ENCODE data around the gene PLP2. TPM values are rescaled to one million over a fixed set of nuclear protein-coding genes. Genes with fewer than 3 reads are reported as not detected.
"Not testable (repeated sequence)": the region's sequence is repeated elsewhere in the genome, so short reads cannot be mapped to it uniquely, and the experiment has no call there.

PLP2 gene
- total RNA-seq, 2 donors from 2014 or later, result 47.8 to 64.8 TPM

DNA sequence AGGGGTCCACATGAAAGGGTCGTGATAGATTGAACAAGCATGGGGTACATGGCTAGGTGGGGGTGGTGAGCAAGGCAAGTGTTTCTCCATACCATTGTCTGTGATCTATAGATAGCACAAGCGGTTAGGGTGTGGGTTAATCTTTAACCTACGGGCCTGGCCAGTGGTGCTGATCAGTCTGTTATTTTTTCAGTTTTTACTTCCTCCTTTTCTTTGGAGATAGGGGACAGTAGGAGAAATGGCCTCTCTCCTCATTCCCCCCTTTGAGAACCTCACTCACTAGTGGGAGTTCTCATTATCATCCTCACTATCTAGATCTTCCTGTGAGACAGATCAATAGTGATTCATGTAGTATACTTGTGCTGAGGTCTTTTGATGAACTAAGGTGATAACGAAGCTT is 32.0 kb upstream of the PLP2 start:
- Histone ChIP-seq H3K4me1 (no peaks in the 10 kb centered on the region), H3K4me3 (no peak overlapping the region), H3K27ac (no peak overlapping the region), H3K27me3 (no peaks in the 10 kb centered on the region), H3K36me3 (no peaks in the 10 kb centered on the region), H3K9me3 (peaks cover 7 to 29% of the 10 kb centered on the region in 2 donors)
- no peak for DNase-seq (ENCODE audit: low spot score)
- TF ChIP-seq, protein P1, sequence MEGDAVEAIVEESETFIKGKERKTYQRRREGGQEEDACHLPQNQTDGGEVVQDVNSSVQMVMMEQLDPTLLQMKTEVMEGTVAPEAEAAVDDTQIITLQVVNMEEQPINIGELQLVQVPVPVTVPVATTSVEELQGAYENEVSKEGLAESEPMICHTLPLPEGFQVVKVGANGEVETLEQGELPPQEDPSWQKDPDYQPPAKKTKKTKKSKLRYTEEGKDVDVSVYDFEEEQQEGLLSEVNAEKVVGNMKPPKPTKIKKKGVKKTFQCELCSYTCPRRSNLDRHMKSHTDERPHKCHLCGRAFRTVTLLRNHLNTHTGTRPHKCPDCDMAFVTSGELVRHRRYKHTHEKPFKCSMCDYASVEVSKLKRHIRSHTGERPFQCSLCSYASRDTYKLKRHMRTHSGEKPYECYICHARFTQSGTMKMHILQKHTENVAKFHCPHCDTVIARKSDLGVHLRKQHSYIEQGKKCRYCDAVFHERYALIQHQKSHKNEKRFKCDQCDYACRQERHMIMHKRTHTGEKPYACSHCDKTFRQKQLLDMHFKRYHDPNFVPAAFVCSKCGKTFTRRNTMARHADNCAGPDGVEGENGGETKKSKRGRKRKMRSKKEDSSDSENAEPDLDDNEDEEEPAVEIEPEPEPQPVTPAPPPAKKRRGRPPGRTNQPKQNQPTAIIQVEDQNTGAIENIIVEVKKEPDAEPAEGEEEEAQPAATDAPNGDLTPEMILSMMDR (IDR thresholded peaks at IDR 0.05), result no peak

DNA sequence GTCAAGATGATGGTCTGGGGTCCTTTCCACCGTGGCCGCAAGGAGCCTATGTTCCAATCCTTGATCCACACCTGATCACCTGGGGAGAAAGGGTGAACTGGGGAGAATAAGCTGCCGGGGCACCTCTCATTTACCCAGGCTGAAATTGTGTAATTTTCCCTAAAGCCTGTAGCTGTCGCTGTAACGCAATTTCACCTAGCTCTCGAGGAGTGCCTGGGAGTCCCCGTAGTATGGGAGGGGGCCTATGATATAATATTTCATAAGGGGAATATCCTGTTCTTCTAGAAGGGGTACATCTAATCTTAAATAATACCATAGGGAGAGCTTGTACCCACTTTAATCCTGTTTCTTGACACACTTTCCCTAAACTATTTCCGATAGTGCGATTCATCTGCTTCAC is 29.4 kb upstream of the PLP2 start:
- peaks cover 7 to 29% of the 10 kb centered on the region in 2 donors for H3K9me3 ChIP-seq
- DNase-seq (ENCODE audit: low spot score); H3K27ac ChIP-seq; H3K27me3 ChIP-seq; H3K36me3 ChIP-seq; H3K4me3 ChIP-seq; H3K4me1 ChIP-seq: not testable (repeated sequence)
- TF ChIP-seq, protein P1 (IDR thresholded peaks at IDR 0.05), result peak; percentile 21 to 59

DNA sequence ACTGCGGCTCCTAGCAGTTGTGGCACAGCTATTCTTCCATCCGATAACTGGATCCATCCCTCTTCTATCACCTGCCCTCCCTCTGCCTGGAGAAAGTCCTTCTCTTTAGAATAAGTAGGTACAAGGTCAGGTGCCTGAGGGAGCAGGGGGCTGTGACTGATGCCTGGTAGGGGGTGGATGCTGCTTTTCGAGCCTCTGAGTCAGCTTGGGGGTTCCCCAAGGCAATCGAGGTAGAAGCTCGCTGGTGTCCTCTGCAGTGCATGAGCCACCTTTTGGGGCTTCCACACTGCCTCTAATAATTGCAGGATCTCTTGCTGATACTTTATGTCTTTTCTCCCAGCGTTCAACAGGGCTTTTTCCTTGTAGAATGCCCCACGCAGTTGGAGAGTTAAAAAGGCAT is 28.5 kb upstream of the PLP2 start:
- H3K36me3 ChIP-seq; H3K27ac ChIP-seq; H3K4me3 ChIP-seq; DNase-seq (ENCODE audit: low spot score); H3K27me3 ChIP-seq; H3K4me1 ChIP-seq: not testable (repeated sequence)
- H3K9me3 ChIP-seq, result peaks cover 7 to 29% of the 10 kb centered on the region in 2 donors

GRCh38 chrX:49147282-49147681 is 24.4 kb upstream of the PLP2 start:
- Histone ChIP-seq H3K4me1 (no peaks in the 10 kb centered on the region), H3K4me3 (no peak overlapping the region), H3K36me3 (no peaks in the 10 kb centered on the region), H3K9me3 (no peaks in the 10 kb centered on the region), H3K27ac (no peak overlapping the region), H3K27me3 (no peaks in the 10 kb centered on the region)
- TF ChIP-seq, protein P1 (IDR thresholded peaks at IDR 0.05), result no peak
- DNase-seq (ENCODE audit: low spot score), result no peak

DNA sequence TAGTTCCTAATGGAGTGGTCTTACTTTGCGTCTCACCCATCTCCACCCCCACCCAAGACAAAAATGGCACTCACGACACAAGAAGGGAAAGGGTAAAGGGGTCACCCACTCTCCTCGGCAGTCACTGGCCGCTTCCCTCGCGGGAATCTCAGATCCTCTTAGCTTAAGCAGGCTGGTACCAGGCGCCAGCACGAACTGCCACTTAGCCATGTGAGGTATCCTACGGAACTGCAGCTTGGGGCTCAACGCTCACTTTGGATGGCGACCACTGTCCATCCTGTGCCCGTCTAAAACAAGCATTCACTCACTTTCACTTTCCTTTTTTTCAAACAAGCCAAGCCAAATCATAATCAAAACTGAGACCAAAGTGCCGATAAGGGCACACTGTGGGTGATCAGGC is 23.8 kb upstream of the PLP2 start:
- Histone ChIP-seq H3K27me3 (no peaks in the 10 kb centered on the region), H3K36me3 (no peaks in the 10 kb centered on the region), H3K9me3 (no peaks in the 10 kb centered on the region), H3K4me1 (no peaks in the 10 kb centered on the region), H3K4me3 (no peak overlapping the region), H3K27ac (no peak overlapping the region)
- TF ChIP-seq, protein P1 (IDR thresholded peaks at IDR 0.05), result no peak
- DNase-seq (ENCODE audit: low spot score), result no peak

DNA sequence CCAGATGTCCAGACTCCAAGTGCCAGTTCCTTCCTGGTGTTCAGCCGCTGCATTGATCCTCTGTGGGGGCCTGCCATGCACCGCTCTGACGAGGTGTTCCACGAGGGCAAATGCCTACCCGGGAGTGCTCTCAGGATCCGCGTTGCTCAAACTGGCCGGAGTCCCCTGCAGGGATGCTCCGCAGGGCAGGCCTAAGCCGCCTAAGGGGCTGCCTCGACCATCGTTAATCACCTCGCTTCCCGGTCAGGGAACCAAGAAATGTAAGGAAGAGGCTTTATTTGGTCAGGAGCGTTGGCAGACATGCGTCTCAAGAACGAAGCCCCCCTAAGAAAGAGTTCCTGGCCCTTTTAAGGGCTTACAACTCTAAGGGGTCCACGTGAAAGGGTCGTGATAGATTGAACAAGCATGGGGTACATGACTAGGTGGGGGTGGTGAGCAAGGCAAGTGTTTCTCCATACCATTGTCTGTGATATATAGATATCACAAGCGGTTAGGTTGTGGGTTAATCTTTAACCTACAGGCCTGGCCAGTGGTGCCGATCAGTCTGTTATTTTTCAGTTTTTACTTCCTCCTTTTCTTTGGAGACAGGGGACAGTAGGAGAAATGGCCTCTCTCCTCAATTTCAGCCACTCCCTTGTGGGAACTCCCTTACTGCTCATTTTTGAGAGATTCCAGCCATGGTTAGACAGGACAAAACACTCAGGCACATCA is 23.2 kb upstream of the PLP2 start:
- not testable (repeated sequence) for DNase-seq (ENCODE audit: low spot score); H3K27me3 ChIP-seq; H3K27ac ChIP-seq; H3K4me1 ChIP-seq; H3K9me3 ChIP-seq; H3K4me3 ChIP-seq; H3K36me3 ChIP-seq

- H3K4me3 ChIP-seq, H3K9me3 ChIP-seq: not testable (repeated sequence)
Observed at GRCh38 chrX:49149291-49149690, 22.4 kb upstream of the PLP2 start.

More at GRCh38 chrX:49149291-49149690, 22.4 kb upstream of the PLP2 start:
- not testable (repeated sequence) for DNase-seq (ENCODE audit: low spot score); H3K27me3 ChIP-seq; H3K4me1 ChIP-seq; H3K27ac ChIP-seq; H3K36me3 ChIP-seq

Measured in right atrium auricular region (tissue), 2 donors.